Measurements from ENCODE around the gene QTRT2.

Gene QTRT2

DNA sequence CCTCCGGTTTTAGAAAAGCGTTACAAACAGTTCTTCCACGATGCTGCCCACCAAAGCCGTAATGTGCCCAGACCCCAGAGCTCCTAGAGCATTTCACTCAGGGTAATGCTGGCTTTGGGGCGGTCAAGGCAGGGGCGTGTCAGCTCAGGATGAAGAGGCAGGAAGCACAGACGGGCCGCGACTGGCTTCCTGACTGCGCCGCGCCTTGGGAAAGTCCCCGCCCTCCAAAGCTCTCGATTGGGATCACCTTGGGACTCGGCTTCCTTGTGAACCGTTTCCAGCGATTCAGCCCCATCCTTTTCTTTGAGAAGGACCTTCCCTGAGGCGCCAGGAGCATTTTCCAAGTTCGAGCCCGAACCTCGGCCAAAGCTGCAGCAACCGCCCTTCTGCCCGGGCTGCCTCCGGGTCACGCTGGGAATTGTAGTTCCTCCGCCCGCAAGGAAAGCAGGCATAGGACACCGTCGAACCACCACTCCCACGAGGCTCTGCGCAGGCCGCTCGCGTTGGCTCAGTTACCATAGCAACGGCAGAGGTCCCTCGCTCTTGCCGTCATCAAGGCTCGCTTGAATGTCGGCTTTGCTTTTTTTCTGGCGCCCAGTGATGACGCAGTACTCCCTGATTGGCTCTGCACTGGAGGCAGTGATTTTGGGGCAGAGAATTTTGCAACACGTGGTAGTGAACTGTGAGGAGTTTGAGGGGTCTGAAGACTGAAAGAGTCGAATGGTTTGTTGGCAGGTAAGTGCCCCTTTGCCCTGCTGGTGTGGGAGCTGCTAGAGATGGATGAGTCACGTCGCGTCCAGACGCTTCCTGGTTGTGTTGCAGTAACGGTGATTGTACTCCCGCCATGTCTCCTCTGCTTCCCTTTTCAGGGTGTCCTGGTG lies at the start of gene QTRT2, which contains the start of gene CCDC191 (continued):
- TF ChIP-seq, protein P1, sequence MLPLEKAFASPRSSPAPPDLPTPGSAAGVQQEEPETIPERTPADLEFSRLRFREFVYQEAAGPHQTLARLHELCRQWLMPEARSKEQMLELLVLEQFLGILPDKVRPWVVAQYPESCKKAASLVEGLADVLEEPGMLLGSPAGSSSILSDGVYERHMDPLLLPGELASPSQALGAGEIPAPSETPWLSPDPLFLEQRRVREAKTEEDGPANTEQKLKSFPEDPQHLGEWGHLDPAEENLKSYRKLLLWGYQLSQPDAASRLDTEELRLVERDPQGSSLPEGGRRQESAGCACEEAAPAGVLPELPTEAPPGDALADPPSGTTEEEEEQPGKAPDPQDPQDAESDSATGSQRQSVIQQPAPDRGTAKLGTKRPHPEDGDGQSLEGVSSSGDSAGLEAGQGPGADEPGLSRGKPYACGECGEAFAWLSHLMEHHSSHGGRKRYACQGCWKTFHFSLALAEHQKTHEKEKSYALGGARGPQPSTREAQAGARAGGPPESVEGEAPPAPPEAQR (tag by site-specific recombination; IDR thresholded peaks at IDR 0.05): no peak

DNA sequence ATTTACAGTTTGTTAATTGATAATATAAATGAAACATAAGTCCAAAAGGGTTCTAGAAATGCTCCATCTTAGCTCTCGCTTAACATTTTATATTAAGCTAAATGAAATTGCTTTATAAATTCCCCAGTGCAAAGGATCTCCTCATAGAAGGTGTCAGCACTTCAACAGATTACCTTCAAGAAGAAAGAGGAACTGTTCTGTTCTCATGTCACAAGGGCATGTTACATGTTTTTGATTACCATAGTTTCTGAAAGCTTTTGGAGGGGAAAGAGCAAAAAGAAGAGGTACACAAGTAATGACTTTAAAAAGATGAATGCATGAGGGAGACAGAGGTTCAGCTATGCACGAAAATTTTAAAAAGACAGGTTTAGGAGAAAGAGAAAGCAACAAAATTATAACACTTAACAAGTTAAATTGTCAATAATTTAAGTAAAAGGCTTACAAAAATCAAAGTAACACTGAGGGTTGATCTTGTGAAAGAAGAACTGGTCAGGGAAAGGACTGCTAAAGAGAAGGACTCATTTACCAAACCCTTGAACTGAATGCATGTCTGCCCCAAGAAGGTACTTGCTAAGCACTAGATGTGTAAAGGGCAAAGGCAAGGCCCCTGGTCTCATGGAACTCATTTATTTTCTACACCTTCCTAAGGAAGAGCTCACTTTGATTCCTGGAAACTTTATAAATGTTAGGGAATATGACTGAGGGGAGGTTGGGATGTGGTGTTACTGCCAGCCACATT lies 45.3 kb upstream of the QTRT2 start:
- CTCF ChIA-PET: interaction anchor here (0.6 kb wide), 1 partner anchor 88 kb away, joined by 3 read pairs; no protein-coding TSS in a partner anchor
- H3K4me3 ChIP-seq (ENCODE audit: low read depth, low read length): no peak overlapping the region
- no peaks in the 10 kb centered on the region for H3K36me3 ChIP-seq (ENCODE audit: control insufficient read depth in 2 of 2, insufficient read depth in 1 of 2, low read length in 2 of 2)
- no peaks in the 10 kb centered on the region for H3K4me1 ChIP-seq (ENCODE audit: control insufficient read depth, insufficient read depth, low read length)
- POLR2A ChIA-PET: no interaction called here
- TF ChIP-seq SP3 (tag by site-specific recombination; IDR thresholded peaks at IDR 0.05): no peak
- TF ChIP-seq, protein P2, sequence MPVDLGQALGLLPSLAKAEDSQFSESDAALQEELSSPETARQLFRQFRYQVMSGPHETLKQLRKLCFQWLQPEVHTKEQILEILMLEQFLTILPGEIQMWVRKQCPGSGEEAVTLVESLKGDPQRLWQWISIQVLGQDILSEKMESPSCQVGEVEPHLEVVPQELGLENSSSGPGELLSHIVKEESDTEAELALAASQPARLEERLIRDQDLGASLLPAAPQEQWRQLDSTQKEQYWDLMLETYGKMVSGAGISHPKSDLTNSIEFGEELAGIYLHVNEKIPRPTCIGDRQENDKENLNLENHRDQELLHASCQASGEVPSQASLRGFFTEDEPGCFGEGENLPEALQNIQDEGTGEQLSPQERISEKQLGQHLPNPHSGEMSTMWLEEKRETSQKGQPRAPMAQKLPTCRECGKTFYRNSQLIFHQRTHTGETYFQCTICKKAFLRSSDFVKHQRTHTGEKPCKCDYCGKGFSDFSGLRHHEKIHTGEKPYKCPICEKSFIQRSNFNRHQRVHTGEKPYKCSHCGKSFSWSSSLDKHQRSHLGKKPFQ (tag by site-specific recombination; IDR thresholded peaks at IDR 0.05): no peak
- no peak for TF ChIP-seq ZNF624 (tag by site-specific recombination; IDR thresholded peaks at IDR 0.05)
- TF ChIP-seq ZSCAN23 (tag by site-specific recombination; IDR thresholded peaks at IDR 0.05): no peak
- no peak for TF ChIP-seq MZF1 (tag by site-specific recombination; IDR thresholded peaks at IDR 0.05; ENCODE audit: borderline replicate concordance)
- TF ChIP-seq ZNF138 (tag by site-specific recombination; IDR thresholded peaks at IDR 0.05; ENCODE audit: borderline replicate concordance): no peak
- no peak for TF ChIP-seq ZNF514 (tag by site-specific recombination; IDR thresholded peaks at IDR 0.05)
- TF ChIP-seq ZNF366 (tag by site-specific recombination; conservative IDR thresholded peaks at IDR 0.05): no peak
- TF ChIP-seq, protein P3, sequence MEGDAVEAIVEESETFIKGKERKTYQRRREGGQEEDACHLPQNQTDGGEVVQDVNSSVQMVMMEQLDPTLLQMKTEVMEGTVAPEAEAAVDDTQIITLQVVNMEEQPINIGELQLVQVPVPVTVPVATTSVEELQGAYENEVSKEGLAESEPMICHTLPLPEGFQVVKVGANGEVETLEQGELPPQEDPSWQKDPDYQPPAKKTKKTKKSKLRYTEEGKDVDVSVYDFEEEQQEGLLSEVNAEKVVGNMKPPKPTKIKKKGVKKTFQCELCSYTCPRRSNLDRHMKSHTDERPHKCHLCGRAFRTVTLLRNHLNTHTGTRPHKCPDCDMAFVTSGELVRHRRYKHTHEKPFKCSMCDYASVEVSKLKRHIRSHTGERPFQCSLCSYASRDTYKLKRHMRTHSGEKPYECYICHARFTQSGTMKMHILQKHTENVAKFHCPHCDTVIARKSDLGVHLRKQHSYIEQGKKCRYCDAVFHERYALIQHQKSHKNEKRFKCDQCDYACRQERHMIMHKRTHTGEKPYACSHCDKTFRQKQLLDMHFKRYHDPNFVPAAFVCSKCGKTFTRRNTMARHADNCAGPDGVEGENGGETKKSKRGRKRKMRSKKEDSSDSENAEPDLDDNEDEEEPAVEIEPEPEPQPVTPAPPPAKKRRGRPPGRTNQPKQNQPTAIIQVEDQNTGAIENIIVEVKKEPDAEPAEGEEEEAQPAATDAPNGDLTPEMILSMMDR (tag by site-specific recombination; IDR thresholded peaks at IDR 0.05): no peak
- no peak for TF ChIP-seq ZFP41 (tag by site-specific recombination; IDR thresholded peaks at IDR 0.05; ENCODE audit: borderline replicate concordance)
- no peak for TF ChIP-seq ZNF768 (tag by site-specific recombination; IDR thresholded peaks at IDR 0.05)
- no peaks in the 10 kb centered on the region for H3K9me3 ChIP-seq (ENCODE audit: control insufficient read depth, insufficient read depth, low read depth, low read length)
- H3K27ac ChIP-seq (ENCODE audit: extremely low read depth, low read depth, low read length): no peak overlapping the region

DNA sequence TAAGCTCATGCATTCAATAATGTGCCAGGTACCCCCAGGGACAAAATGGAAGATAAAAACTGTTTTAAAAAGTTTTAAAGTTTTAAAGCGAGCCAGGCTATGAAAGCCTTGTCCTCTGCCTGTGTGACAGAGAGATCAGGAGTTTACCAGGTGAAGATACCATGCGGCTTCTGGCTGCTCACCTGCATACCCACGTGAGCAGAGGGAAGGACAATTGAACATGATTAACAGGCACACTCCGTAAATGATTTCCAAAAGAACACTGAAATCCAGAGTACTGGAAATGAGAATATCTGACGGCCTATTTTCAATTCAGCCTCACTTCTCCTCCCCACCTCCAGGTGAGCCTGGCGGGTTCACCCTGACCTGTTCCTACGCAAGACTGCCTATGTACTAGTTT lies 42.3 kb upstream of the QTRT2 start:
- POLR2A ChIA-PET: no interaction called here
- CTCF ChIA-PET: interaction anchor here (0.6 kb wide), 1 partner anchor 140 kb away, joined by 4 read pairs; no protein-coding TSS in a partner anchor
- no peak overlapping the region for H3K27ac ChIP-seq (ENCODE audit: extremely low read depth, low read depth, low read length)
- H3K36me3 ChIP-seq (ENCODE audit: control insufficient read depth in 2 of 2, insufficient read depth in 1 of 2, low read length in 2 of 2): no peaks in the 10 kb centered on the region
- H3K4me3 ChIP-seq (ENCODE audit: low read depth, low read length): no peak overlapping the region
- no peaks in the 10 kb centered on the region for H3K9me3 ChIP-seq (ENCODE audit: control insufficient read depth, insufficient read depth, low read depth, low read length)
- TF ChIP-seq ZNF311 (tag by site-specific recombination; IDR thresholded peaks at IDR 0.05; ENCODE audit: borderline replicate concordance): no peak
- no peak for TF ChIP-seq TRIM28 (IDR thresholded peaks at IDR 0.05; ENCODE audit: borderline replicate concordance, low read length)
- no peak for TF ChIP-seq KLF8 (tag by site-specific recombination; IDR thresholded peaks at IDR 0.05)
- TF ChIP-seq ZNF175 (tag by site-specific recombination; IDR thresholded peaks at IDR 0.05): no peak
- TF ChIP-seq, protein P4, sequence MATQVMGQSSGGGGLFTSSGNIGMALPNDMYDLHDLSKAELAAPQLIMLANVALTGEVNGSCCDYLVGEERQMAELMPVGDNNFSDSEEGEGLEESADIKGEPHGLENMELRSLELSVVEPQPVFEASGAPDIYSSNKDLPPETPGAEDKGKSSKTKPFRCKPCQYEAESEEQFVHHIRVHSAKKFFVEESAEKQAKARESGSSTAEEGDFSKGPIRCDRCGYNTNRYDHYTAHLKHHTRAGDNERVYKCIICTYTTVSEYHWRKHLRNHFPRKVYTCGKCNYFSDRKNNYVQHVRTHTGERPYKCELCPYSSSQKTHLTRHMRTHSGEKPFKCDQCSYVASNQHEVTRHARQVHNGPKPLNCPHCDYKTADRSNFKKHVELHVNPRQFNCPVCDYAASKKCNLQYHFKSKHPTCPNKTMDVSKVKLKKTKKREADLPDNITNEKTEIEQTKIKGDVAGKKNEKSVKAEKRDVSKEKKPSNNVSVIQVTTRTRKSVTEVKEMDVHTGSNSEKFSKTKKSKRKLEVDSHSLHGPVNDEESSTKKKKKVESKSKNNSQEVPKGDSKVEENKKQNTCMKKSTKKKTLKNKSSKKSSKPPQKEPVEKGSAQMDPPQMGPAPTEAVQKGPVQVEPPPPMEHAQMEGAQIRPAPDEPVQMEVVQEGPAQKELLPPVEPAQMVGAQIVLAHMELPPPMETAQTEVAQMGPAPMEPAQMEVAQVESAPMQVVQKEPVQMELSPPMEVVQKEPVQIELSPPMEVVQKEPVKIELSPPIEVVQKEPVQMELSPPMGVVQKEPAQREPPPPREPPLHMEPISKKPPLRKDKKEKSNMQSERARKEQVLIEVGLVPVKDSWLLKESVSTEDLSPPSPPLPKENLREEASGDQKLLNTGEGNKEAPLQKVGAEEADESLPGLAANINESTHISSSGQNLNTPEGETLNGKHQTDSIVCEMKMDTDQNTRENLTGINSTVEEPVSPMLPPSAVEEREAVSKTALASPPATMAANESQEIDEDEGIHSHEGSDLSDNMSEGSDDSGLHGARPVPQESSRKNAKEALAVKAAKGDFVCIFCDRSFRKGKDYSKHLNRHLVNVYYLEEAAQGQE (tag by site-specific recombination; IDR thresholded peaks at IDR 0.05): no peak
- no peak for TF ChIP-seq HOXD13 (CRISPR knock-in tag; IDR thresholded peaks at IDR 0.05; ENCODE audit: borderline replicate concordance)
- H3K4me1 ChIP-seq (ENCODE audit: control insufficient read depth, insufficient read depth, low read length): no peaks in the 10 kb centered on the region
